HAP-1 (cell line): ENCODE data around the gene CDAN1.

Source experiments
- DNase-seq, 2 experiments: peaks; one replicate each; pipeline ENCODE4 v3.0.0-alpha.2; 2016 to 2020; ENCODE audit warnings: low spot score in 2 of 2
- H3K27me3 ChIP-seq: fragments of 250-450 bp; sonication (Bioruptor Pico); 2 replicates; pipeline ENCODE4 v1.5.1; 2020; ENCODE audit warnings: low read depth, mild to moderate bottlenecking, moderate library complexity
- H3K36me3 ChIP-seq: fragments of 250-450 bp; sonication (Bioruptor Pico); replicated peaks from 2 replicates; pipeline ENCODE4 v1.5.1; 2020; ENCODE audit warnings: mild to moderate bottlenecking
- H3K4me1 ChIP-seq: fragments of 250-450 bp; sonication (Bioruptor Pico); 2 replicates; pipeline ENCODE4 v1.5.1; 2020; ENCODE audit warnings: mild to moderate bottlenecking
- H3K4me3 ChIP-seq: fragments of 250-450 bp; sonication (Bioruptor Pico); 2 replicates; pipeline ENCODE4 v1.5.1; 2020; ENCODE audit warnings: mild to moderate bottlenecking, moderate library complexity
- H3K9me3 ChIP-seq: fragments of 250-450 bp; sonication (Bioruptor Pico); 2 replicates; pipeline ENCODE4 v1.5.1; 2020; ENCODE audit warnings: mild to moderate bottlenecking, moderate library complexity
- in situ Hi-C: fragments of 300-500 bp; cut with MboI; formaldehyde crosslinking; loops from 3 replicates; pipeline ENCODE4 v1.14.3; 2020; ENCODE audit warnings: low sequenced_read_pairs, inconsistent platforms, mixed read lengths

The CDAN1 gene

GRCh38 chr15:42729409-42729808 is 7.5 kb downstream of the CDAN1 start:
- DNase-seq: no peak
- H3K4me1 ChIP-seq: no peaks in the 10 kb centered on the region
- H3K9me3 ChIP-seq: no peaks in the 10 kb centered on the region
- no peaks in the 10 kb centered on the region for H3K27me3 ChIP-seq
- no peak overlapping the region for H3K4me3 ChIP-seq
- in situ Hi-C loops: loop anchor here (25.0 kb wide), 1 partner anchor 558 kb away; no protein-coding TSS in a partner anchor
- peaks cover 94% of the 10 kb centered on the region for H3K36me3 ChIP-seq

DNA sequence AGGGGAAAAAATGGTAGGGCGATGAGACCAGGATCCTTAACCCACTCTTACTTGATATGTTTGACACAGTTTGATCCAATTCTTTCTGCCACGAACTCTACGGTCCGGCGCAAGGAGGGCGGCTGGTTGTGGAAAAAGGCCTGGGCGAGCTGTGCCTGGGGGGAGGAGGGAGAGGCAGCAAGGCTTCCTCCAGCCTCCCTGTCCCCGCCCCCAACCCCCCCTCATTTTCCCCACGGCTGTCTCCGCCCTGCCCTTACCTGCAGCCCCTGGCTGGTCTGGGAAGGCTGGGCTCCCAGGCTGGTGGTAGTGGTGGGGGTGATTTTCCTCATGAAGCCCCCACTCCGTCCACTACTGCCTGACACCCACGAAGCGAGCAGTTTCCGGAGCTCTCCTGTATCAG is 8.0 kb downstream of the CDAN1 start:
- no peak for DNase-seq
- in situ Hi-C loops: loop anchor here (25.0 kb wide), 1 partner anchor 558 kb away; no protein-coding TSS in a partner anchor
- H3K36me3 ChIP-seq: peaks cover 94% of the 10 kb centered on the region

GRCh38 chr15:42728560-42728959 is 8.4 kb downstream of the CDAN1 start:
- H3K36me3 ChIP-seq: peaks cover 94% of the 10 kb centered on the region
- no peaks in the 10 kb centered on the region for H3K4me1 ChIP-seq
- no peaks in the 10 kb centered on the region for H3K27me3 ChIP-seq
- in situ Hi-C loops: loop anchor here (25.0 kb wide), 1 partner anchor 559 kb away; no protein-coding TSS in a partner anchor
- H3K4me3 ChIP-seq: no peak overlapping the region
- no peaks in the 10 kb centered on the region for H3K9me3 ChIP-seq
- DNase-seq: no peak

More for the DNA sequence above, 8.0 kb downstream of the CDAN1 start:
- Histone ChIP-seq H3K4me1 (no peaks in the 10 kb centered on the region), H3K9me3 (no peaks in the 10 kb centered on the region), H3K27me3 (no peaks in the 10 kb centered on the region), H3K4me3 (no peak overlapping the region)

GRCh38 chr15:42727750-42728381 is 9.1 kb downstream of the CDAN1 start:
- no peak overlapping the region for H3K4me3 ChIP-seq
- no peaks in the 10 kb centered on the region for H3K4me1 ChIP-seq
- H3K9me3 ChIP-seq: no peaks in the 10 kb centered on the region
- H3K27me3 ChIP-seq: no peaks in the 10 kb centered on the region
- DNase-seq: no peak
- in situ Hi-C loops: loop anchor here (25.0 kb wide), 1 partner anchor 559 kb away; no protein-coding TSS in a partner anchor
- peaks cover 94% of the 10 kb centered on the region for H3K36me3 ChIP-seq

DNA sequence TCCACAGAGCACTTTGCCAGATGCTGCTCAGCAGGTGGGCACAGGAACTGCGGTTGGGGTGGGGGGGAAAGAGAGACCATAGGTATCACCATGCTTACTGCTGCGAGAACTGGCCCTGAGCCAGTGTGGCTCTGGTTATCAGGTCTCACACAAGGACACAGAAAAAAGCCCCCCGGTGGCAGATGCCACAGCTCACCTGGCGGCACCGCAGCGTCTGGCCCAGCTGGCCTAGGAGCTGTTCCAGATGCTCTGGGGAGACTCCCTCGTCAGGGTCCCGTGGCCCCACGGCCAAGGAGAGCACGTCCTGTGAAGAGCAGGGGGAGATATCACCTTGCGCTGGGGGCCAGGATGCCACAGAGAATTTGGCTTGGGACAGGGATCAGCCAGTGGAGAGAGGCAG is 10.8 kb downstream of the CDAN1 start:
- no peak for DNase-seq
- no peaks in the 10 kb centered on the region for H3K4me1 ChIP-seq
- no peaks in the 10 kb centered on the region for H3K9me3 ChIP-seq
- H3K36me3 ChIP-seq: peaks cover 80% of the 10 kb centered on the region
- H3K27me3 ChIP-seq: no peaks in the 10 kb centered on the region
- no peak overlapping the region for H3K4me3 ChIP-seq
- in situ Hi-C loops: loop anchor here (25.0 kb wide), 1 partner anchor 561 kb away; no protein-coding TSS in a partner anchor

- DNase-seq: no peak
- no peaks in the 10 kb centered on the region for H3K4me1 ChIP-seq
- in situ Hi-C loops: loop anchor here (25.0 kb wide), 1 partner anchor 562 kb away; no protein-coding TSS in a partner anchor
- H3K4me3 ChIP-seq: no peak overlapping the region
- H3K36me3 ChIP-seq: peaks cover 73% of the 10 kb centered on the region
- H3K9me3 ChIP-seq: no peaks in the 10 kb centered on the region
- no peaks in the 10 kb centered on the region for H3K27me3 ChIP-seq
Measured at GRCh38 chr15:42725331-42725903, 11.5 kb downstream of the CDAN1 start.

- H3K36me3 ChIP-seq: peaks cover 74% of the 10 kb centered on the region
- H3K4me3 ChIP-seq: no peak overlapping the region
- in situ Hi-C loops: no loop called here
- no peaks in the 10 kb centered on the region for H3K9me3 ChIP-seq
- no peaks in the 10 kb centered on the region for H3K4me1 ChIP-seq
- H3K27me3 ChIP-seq: no peaks in the 10 kb centered on the region
- DNase-seq: no peak
Measured at GRCh38 chr15:42724276-42724675, 12.7 kb downstream of the CDAN1 start.

DNA sequence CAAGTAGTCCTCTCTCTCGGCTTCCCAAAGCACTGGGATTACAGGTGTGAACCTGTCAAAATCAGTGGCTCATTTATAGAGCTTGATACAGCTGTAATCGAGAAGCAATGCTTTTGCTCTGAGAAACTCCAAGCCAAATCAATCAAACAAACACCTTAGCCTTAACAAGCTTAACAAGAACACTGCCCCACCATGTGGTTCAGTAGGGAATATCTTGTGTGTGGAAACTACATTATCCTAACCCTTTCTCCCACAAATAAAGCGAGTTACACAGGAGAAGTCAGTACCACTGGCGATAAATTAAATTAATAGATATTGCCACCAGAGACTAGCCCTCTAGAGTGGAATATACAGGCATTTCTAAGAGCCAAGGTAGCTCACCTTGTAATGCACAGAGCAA is 13.9 kb downstream of the CDAN1 start:
- no peaks in the 10 kb centered on the region for H3K27me3 ChIP-seq
- H3K9me3 ChIP-seq: no peaks in the 10 kb centered on the region
- peaks cover 67% of the 10 kb centered on the region for H3K36me3 ChIP-seq
- no peaks in the 10 kb centered on the region for H3K4me1 ChIP-seq
- H3K4me3 ChIP-seq: no peak overlapping the region
- in situ Hi-C loops: no loop called here
- DNase-seq: no peak

DNA sequence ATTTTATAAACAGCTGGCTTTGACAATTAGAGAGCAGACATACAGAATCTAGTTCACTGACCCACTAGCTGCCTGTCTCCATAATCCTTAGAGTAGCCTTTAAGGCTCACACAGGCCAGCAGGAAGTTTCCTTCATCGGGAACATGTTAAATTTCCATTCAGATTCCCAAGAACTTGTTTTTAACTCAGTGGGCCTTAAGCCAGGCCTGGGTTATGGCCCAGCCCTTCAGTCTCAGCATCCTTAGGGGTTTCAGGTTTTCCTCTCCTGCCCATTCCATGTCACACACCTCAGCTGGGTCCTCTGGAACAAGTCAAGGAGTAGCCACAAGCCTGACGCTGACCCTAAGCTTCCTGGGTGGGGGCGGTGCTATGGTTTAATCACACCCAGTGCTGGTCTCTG is 15.0 kb downstream of the CDAN1 start:
- Histone ChIP-seq H3K36me3 (peaks cover 55% of the 10 kb centered on the region), H3K27me3 (no peaks in the 10 kb centered on the region), H3K9me3 (no peaks in the 10 kb centered on the region), H3K4me3 (no peak overlapping the region), H3K4me1 (no peaks in the 10 kb centered on the region)
- no peak for DNase-seq
- in situ Hi-C loops: no loop called here

GRCh38 chr15:42721016-42721415 is 15.9 kb downstream of the CDAN1 start:
- H3K4me3 ChIP-seq: no peak overlapping the region
- no peaks in the 10 kb centered on the region for H3K4me1 ChIP-seq
- no peaks in the 10 kb centered on the region for H3K9me3 ChIP-seq
- no peaks in the 10 kb centered on the region for H3K27me3 ChIP-seq
- in situ Hi-C loops: no loop called here
- no peak for DNase-seq
- peaks cover 47% of the 10 kb centered on the region for H3K36me3 ChIP-seq

- in situ Hi-C loops: no loop called here
- no peak for DNase-seq
- no peaks in the 10 kb centered on the region for H3K9me3 ChIP-seq
- no peak overlapping the region for H3K4me3 ChIP-seq
- H3K36me3 ChIP-seq: peaks cover 38% of the 10 kb centered on the region
- no peaks in the 10 kb centered on the region for H3K27me3 ChIP-seq
- no peaks in the 10 kb centered on the region for H3K4me1 ChIP-seq
Measured at GRCh38 chr15:42720071-42720470, 16.9 kb downstream of the CDAN1 start.

DNA sequence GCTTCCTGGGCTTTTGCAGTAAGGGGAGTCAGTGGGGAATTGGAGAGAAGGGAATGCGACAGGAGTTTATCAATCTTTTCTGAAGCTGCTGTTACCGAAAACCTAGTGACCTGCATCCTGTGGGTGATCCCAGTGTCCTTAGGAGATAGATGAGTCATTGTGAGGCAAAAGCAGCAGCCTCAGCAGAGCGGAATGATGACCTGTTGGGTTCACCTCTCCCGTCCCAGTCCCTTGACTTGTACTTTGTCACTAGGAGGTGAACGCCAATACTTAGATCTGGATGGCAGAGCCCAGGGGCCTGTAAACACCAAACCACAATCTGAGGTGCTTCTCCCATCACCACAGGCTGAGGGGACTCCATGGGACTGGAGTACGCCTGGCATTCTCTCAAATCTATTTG is 17.9 kb downstream of the CDAN1 start:
- in situ Hi-C loops: no loop called here
- Histone ChIP-seq H3K36me3 (peaks cover 28% of the 10 kb centered on the region), H3K4me1 (no peaks in the 10 kb centered on the region), H3K27me3 (no peaks in the 10 kb centered on the region), H3K9me3 (no peaks in the 10 kb centered on the region), H3K4me3 (no peak overlapping the region)
- no peak for DNase-seq

DNA sequence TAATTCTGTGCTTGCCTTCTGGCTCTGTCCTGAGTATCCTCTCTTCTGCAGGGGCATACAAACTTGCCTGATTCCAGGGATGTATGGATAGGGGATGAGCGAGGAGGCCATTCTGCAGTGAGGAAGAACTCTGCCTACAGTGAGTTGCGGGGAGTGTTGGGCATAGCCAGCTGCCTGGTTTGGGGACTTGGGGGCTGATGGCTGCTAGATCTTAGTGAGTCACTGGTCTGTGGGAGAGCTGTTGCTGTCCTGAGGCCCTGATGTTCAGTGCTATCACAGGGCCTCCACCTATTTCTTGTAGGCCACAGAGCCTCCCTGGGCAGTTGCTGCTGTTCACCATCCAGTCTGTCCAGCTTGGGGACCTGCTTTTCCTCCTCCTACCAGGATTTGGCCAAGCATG is 20.3 kb downstream of the CDAN1 start:
- DNase-seq: no peak
- Histone ChIP-seq H3K27me3 (no peaks in the 10 kb centered on the region), H3K4me3 (no peak overlapping the region), H3K36me3 (peaks cover 12% of the 10 kb centered on the region), H3K9me3 (no peaks in the 10 kb centered on the region), H3K4me1 (no peaks in the 10 kb centered on the region)
- in situ Hi-C loops: no loop called here

- H3K9me3 ChIP-seq: no peaks in the 10 kb centered on the region
- no peaks in the 10 kb centered on the region for H3K4me1 ChIP-seq
- H3K4me3 ChIP-seq: no peak overlapping the region
- H3K27me3 ChIP-seq: no peaks in the 10 kb centered on the region
- peaks cover 12% of the 10 kb centered on the region for H3K36me3 ChIP-seq
- no peak for DNase-seq
- in situ Hi-C loops: no loop called here
Measured at GRCh38 chr15:42716125-42716524, 20.8 kb downstream of the CDAN1 start.
